Measurements from ENCODE around the gene MKI67. TPM values are rescaled to one million over a fixed set of nuclear protein-coding genes. Genes with fewer than 3 reads are reported as not detected.
A peak's percentile ranks its signal among the peaks of the same experiment; 100 is the strongest.

Gene MKI67
- total RNA-seq, 2 experiments from 2014 or later, result 333 to 418 TPM

GRCh38 chr10:128070161-128070560 is 56.1 kb downstream of the MKI67 start:
- CTCF ChIA-PET, result interaction anchor here (1.0 to 8.1 kb wide), 20 partner anchors 8 to 164 kb away, joined by 3 to 185 read pairs (median 7); partner anchors contain the start of gene PTPRE
- H3K27me3 Mint-ChIP-seq, result no peaks in the 10 kb centered on the region
- H3K9me3 Mint-ChIP-seq (ENCODE audit: low read depth), result peaks cover 4% of the 10 kb centered on the region
- H3K4me3 Mint-ChIP-seq, result no peak overlapping the region
- ATAC-seq, result no peak
- no peak for DNase-seq
- H3K27ac Mint-ChIP-seq, result no peak overlapping the region
- peaks cover 47% of the 10 kb centered on the region for H3K36me3 Mint-ChIP-seq
- peaks cover 37% of the 10 kb centered on the region for H3K4me1 Mint-ChIP-seq

DNA sequence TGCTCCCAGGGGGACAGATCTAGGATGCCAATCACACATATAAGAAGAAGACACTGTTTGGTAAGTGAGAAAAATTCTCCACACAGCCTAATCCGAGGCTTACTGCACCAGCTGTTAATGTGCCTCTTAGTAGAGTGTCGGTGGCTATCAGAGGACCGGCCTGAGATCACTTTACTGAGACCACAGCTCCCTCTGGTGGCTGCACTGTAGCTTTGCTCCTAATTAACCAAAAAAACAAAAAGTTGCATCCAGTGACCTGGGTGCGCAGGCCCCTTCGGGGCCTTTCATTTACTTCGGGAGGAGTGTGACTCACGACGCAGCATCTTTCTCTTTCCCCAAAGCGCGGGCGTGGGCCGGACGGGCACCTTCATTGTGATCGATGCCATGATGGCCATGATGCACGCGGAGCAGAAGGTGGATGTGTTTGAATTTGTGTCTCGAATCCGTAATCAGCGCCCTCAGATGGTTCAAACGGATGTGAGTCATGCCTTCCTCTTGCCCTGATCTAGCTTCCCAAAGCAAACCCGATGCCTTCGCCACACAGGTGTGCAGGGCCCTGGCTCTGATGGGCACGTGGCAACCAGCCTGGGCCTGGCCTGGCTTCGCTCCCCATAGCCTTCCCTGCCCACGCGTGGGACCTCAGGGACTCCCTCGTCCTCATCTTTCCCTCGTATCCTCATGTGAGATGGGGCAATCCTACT is 56.7 kb downstream of the MKI67 start:
- peak; percentile 84 for DNase-seq
- Mint-ChIP-seq H3K4me3 (no peak overlapping the region), H3K9me3 (ENCODE audit: low read depth) (peaks cover 4% of the 10 kb centered on the region), H3K27me3 (no peaks in the 10 kb centered on the region), H3K4me1 (peaks cover 39% of the 10 kb centered on the region), H3K27ac (no peak overlapping the region), H3K36me3 (peaks cover 43% of the 10 kb centered on the region)
- CTCF ChIA-PET, result interaction anchor here (0.7 to 8.1 kb wide), 42 partner anchors 9 to 354 kb away, joined by 3 to 185 read pairs (median 4); partner anchors contain the start of gene PTPRE
- peak; percentile 63 for ATAC-seq

- Mint-ChIP-seq H3K27ac (no peak overlapping the region), H3K4me1 (peaks cover 41% of the 10 kb centered on the region), H3K36me3 (peaks cover 37% of the 10 kb centered on the region), H3K9me3 (ENCODE audit: low read depth) (peaks cover 4% of the 10 kb centered on the region), H3K4me3 (no peak overlapping the region), H3K27me3 (no peaks in the 10 kb centered on the region)
- ATAC-seq (peak; percentile 3), DNase-seq (no peak)
- CTCF ChIA-PET, result interaction anchor here (0.7 to 8.1 kb wide), 40 partner anchors 8 to 189 kb away, joined by 3 to 185 read pairs (median 4); partner anchors contain the start of gene PTPRE
Observed at GRCh38 chr10:128068398-128069285, 57.6 kb downstream of the MKI67 start.

DNA sequence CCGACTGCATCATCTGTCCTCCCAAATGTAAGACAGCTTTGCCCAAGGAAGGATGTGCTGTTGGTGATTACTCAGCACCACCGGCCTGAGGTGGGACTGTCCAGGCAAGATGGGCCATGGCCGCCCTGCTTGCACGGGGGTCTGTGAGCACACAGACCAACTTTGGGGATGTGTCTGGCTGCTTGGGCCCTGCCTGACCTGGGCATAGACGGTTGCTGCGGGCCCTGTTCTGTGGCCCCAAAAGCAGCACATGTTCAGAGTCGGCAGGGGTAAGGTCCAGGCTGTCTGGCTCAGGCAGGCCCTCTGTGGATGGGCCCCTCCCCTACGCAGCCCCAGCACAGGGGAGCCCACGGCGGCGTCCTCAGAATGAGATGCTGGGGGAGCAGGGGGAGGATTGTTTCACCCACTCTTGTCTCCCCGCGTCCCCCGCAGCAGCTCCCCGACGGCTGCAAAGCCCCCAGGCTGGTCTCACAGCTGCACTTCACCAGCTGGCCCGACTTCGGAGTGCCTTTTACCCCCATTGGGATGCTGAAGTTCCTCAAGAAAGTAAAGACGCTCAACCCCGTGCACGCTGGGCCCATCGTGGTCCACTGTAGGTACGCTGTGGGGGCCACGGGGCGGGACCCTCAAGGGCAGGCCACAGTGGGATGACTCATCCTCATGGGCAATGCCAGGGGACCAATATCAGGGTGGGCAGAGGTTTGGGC is 58.4 kb downstream of the MKI67 start:
- Mint-ChIP-seq H3K36me3 (peaks cover 30% of the 10 kb centered on the region), H3K4me1 (peaks cover 42% of the 10 kb centered on the region)

GRCh38 chr10:128066870-128067382 is 59.3 kb downstream of the MKI67 start:
- CTCF ChIA-PET, result interaction anchor here (5.7 to 8.1 kb wide), 2 partner anchors 16 to 31 kb away, joined by 77 to 185 read pairs; no protein-coding TSS in a partner anchor
- H3K9me3 Mint-ChIP-seq (ENCODE audit: low read depth), result peaks cover 4% of the 10 kb centered on the region
- H3K27ac Mint-ChIP-seq, result no peak overlapping the region
- H3K36me3 Mint-ChIP-seq, result peaks cover 29% of the 10 kb centered on the region
- peaks cover 50% of the 10 kb centered on the region for H3K4me1 Mint-ChIP-seq
- DNase-seq (no peak), ATAC-seq (no peak)
- no peak overlapping the region for H3K4me3 Mint-ChIP-seq
- H3K27me3 Mint-ChIP-seq, result no peaks in the 10 kb centered on the region

More for the DNA sequence above, 58.4 kb downstream of the MKI67 start:
- H3K4me3 Mint-ChIP-seq, result no peak overlapping the region
- CTCF ChIA-PET, result interaction anchor here (2.2 to 8.1 kb wide), 4 partner anchors 20 to 76 kb away, joined by 10 to 185 read pairs (median 34); no protein-coding TSS in a partner anchor
- no peak overlapping the region for H3K27ac Mint-ChIP-seq
- H3K9me3 Mint-ChIP-seq (ENCODE audit: low read depth), result peaks cover 4% of the 10 kb centered on the region
- H3K27me3 Mint-ChIP-seq, result no peaks in the 10 kb centered on the region
- ATAC-seq (no peak), DNase-seq (no peak)

- CTCF ChIA-PET, result interaction anchor here (1.4 to 8.1 kb wide), 3 partner anchors 15 to 54 kb away, joined by 5 to 185 read pairs (median 77); no protein-coding TSS in a partner anchor
Observed at GRCh38 chr10:128065881-128066534, 60.2 kb downstream of the MKI67 start.

GRCh38 chr10:128064970-128065580 is 61.1 kb downstream of the MKI67 start:
- CTCF ChIA-PET, result interaction anchor here (1.4 to 5.7 kb wide), 3 partner anchors 15 to 54 kb away, joined by 5 to 77 read pairs (median 57); no protein-coding TSS in a partner anchor
- Mint-ChIP-seq H3K27ac (peak overlapping the region; percentile 82), H3K27me3 (no peaks in the 10 kb centered on the region), H3K4me1 (peaks cover 51% of the 10 kb centered on the region), H3K4me3 (no peak overlapping the region), H3K9me3 (ENCODE audit: low read depth) (peaks cover 4% of the 10 kb centered on the region), H3K36me3 (peaks cover 27% of the 10 kb centered on the region)
- no peak for DNase-seq
- ATAC-seq, result no peak

More at GRCh38 chr10:128065881-128066534, 60.2 kb downstream of the MKI67 start:
- peaks cover 50% of the 10 kb centered on the region for H3K4me1 Mint-ChIP-seq
- H3K4me3 Mint-ChIP-seq, result no peak overlapping the region
- no peak for ATAC-seq
- peaks cover 27% of the 10 kb centered on the region for H3K36me3 Mint-ChIP-seq
- H3K27ac Mint-ChIP-seq, result peak overlapping the region; percentile 17
- no peaks in the 10 kb centered on the region for H3K27me3 Mint-ChIP-seq
- no peak for DNase-seq
- H3K9me3 Mint-ChIP-seq (ENCODE audit: low read depth), result peaks cover 4% of the 10 kb centered on the region

DNA sequence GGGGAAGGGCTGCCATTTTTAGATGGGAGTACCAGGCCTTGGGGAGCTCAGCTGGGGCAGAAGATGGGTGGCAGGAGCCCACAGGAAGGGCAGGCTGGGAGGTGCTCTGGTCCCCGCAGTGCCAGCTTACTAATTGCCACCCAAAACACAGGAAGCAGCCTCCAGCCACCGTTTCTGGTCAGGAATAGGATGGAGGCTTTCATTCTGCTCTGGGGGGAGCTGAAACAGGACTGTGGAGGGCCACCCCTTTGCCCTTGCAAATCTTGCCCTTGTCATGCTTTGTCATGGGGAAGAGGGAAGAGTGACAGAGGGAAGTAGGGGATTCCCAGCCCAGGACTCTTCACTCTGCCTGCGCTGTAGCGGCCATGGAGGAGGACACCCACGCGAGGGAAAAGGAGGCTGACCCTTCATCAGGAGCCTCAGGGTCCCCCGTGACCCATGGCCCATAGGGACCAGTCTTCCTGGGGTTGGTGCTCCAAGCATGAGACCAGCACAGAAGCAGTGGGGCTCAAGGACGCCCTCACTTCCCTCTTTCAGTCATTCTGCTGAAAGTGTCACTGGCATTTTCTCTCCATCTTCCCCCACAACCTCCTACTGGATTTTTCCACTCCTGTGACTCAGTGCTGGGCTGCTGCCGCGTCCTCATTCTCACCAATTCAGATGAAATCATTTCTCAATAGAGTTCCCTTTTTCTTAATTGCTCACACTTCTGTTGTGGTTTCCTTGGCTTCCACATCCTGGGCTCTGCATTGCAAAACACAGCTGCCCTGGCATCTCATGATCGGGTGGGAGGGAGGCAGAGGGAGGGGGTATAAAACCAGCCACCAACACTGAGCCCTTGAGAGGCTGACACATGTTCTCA is 61.9 kb downstream of the MKI67 start:
- Mint-ChIP-seq H3K9me3 (ENCODE audit: low read depth) (peaks cover 4% of the 10 kb centered on the region), H3K27ac (peak overlapping the region; percentile 82)
- CTCF ChIA-PET, result interaction anchor here (1.1 to 5.7 kb wide), 8 partner anchors 14 to 157 kb away, joined by 3 to 77 read pairs (median 6); partner anchors contain the start of gene PTPRE

GRCh38 chr10:128063736-128064107 is 62.5 kb downstream of the MKI67 start:
- peaks cover 58% of the 10 kb centered on the region for H3K4me1 Mint-ChIP-seq
- H3K27me3 Mint-ChIP-seq, result no peaks in the 10 kb centered on the region
- peaks cover 32% of the 10 kb centered on the region for H3K36me3 Mint-ChIP-seq
- H3K27ac Mint-ChIP-seq, result peak overlapping the region; percentile 82
- peaks cover 4% of the 10 kb centered on the region for H3K9me3 Mint-ChIP-seq (ENCODE audit: low read depth)
- CTCF ChIA-PET, result interaction anchor here (1.1 to 5.7 kb wide), 9 partner anchors 12 to 157 kb away, joined by 3 to 77 read pairs (median 5); partner anchors contain the start of gene PTPRE
- ATAC-seq, result no peak
- H3K4me3 Mint-ChIP-seq, result peak overlapping the region; percentile 58
- DNase-seq, result no peak

More for the DNA sequence above, 61.9 kb downstream of the MKI67 start:
- peak; percentile 78 for DNase-seq
- peak; percentile 50 for ATAC-seq
- Mint-ChIP-seq H3K4me1 (peaks cover 55% of the 10 kb centered on the region), H3K36me3 (peaks cover 32% of the 10 kb centered on the region), H3K27me3 (no peaks in the 10 kb centered on the region), H3K4me3 (peak overlapping the region; percentile 42)

DNA sequence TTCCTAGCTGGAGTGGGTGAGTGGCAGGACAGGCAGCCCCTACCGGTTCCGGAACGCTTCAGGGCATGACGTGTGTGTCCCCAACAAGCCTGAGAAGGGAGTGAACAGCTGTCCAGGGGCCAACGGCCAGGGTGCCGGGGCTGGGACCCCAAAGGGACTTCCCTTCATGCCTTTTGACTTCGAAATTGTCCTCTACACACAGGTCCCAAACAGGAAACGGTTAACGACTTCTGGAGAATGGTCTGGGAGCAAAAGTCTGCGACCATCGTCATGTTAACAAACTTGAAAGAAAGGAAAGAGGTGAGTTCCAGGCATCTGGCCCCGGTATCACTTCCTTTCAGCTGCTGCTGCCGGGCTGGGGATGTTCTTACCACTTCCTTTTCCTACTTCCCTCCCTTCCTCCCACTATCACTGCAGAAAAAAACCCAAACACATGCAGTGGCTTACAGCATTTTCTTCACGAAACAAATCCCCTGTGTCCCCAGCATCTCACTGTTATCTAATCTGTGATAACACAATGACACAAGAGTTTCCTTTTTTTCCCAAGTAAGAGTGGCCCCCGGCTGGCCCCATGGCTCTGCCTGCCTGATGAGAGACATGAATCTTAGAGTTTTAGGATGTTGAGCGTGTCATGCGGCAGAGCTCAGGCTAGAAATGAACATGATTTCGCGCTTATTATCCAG is 63.2 kb downstream of the MKI67 start:
- peaks cover 58% of the 10 kb centered on the region for H3K4me1 Mint-ChIP-seq

More for the DNA sequence above, 63.2 kb downstream of the MKI67 start:
- H3K27me3 Mint-ChIP-seq, result no peaks in the 10 kb centered on the region
- ATAC-seq, result peak; percentile 52
- peak overlapping the region; percentile 82 for H3K27ac Mint-ChIP-seq
- H3K9me3 Mint-ChIP-seq (ENCODE audit: low read depth), result peaks cover 4% of the 10 kb centered on the region
- H3K36me3 Mint-ChIP-seq, result peaks cover 32% of the 10 kb centered on the region
- peak overlapping the region; percentile 58 for H3K4me3 Mint-ChIP-seq
- CTCF ChIA-PET, result interaction anchor here (1.0 to 5.7 kb wide), 10 partner anchors 9 to 156 kb away, joined by 3 to 77 read pairs (median 5); partner anchors contain the start of gene PTPRE
- DNase-seq, result peak; percentile 74
